DND-41 (cell line): ENCODE results near the gene GRAMD2A.
A peak's percentile ranks its signal among the peaks of the same experiment; 100 is the strongest.

Experiments used
- ATAC-seq: fragments of 200-7000 bp; cut with Tn5 transposase; 3 replicates; pipeline ENCODE4 v1.9.1; 2021; ENCODE audit warnings: low read depth; ENCODE audit not compliant: insufficient read depth
- DNase-seq: peaks from one replicate; pipeline ENCODE4 v3.0.0-alpha.2; 2020
- H2AFZ ChIP-seq: 2 replicates; pipeline ENCODE4 v1.6.0; 2012; ENCODE audit warnings: low read depth, low read length
- H3K27ac ChIP-seq: 2 replicates; pipeline ENCODE4 v1.5.1; 2012; ENCODE audit warnings: low read length, inconsistent platforms
- H3K27me3 ChIP-seq: fragments of 200-600 bp; sonication (generic); 2 replicates; pipeline ENCODE4 v1.6.0; 2012; ENCODE audit warnings: low read length, mild to moderate bottlenecking, inconsistent platforms; ENCODE audit not compliant: insufficient read depth, poor library complexity
- H3K36me3 ChIP-seq: 2 replicates; pipeline ENCODE4 v1.5.1; 2012; ENCODE audit warnings: low read length, inconsistent platforms; ENCODE audit not compliant: insufficient read depth
- H3K4me1 ChIP-seq: 2 replicates; pipeline ENCODE4 v1.5.1; 2012; ENCODE audit warnings: mild to moderate bottlenecking, low read length; ENCODE audit not compliant: insufficient read depth
- H3K4me2 ChIP-seq: 2 replicates; pipeline ENCODE4 v1.6.0; 2012; ENCODE audit warnings: mild to moderate bottlenecking, moderate library complexity, low read length, inconsistent platforms; ENCODE audit not compliant: insufficient read depth
- H3K4me3 ChIP-seq, 2 experiments: fragments of 200-600 bp in 1 of 2; shearing (Covaris generic) in 1 of 2; 2 replicates each; pipeline ENCODE4 v1.5.1; 2012 to 2016; ENCODE audit warnings: inconsistent platforms in 2 of 2, low read length in 2 of 2, mild to moderate bottlenecking in 2 of 2, low read depth in 1 of 2, moderate library complexity in 1 of 2
- H3K79me2 ChIP-seq: 2 replicates; pipeline ENCODE4 v1.6.0; 2012; ENCODE audit warnings: low read length, inconsistent platforms; ENCODE audit not compliant: insufficient read depth
- H3K9ac ChIP-seq: 2 replicates; pipeline ENCODE4 v1.6.0; 2012; ENCODE audit warnings: low read depth, mild to moderate bottlenecking, inconsistent platforms, low read length, moderate library complexity
- H3K9me3 ChIP-seq: 2 replicates; pipeline ENCODE4 v1.5.1; 2012; ENCODE audit warnings: low read length, moderate library complexity, mild to moderate bottlenecking, inconsistent platforms; ENCODE audit not compliant: insufficient read depth, severe bottlenecking
- H4K20me1 ChIP-seq: 2 replicates; pipeline ENCODE4 v1.6.0; 2012; ENCODE audit warnings: low read length; ENCODE audit not compliant: insufficient read depth
- EZH2 ChIP-seq: IDR thresholded peaks from 3 replicates; pipeline ENCODE4 v1.6.1; 2012; ENCODE audit warnings: borderline replicate concordance, low read depth, mild to moderate bottlenecking, moderate library complexity, low read length, inconsistent platforms; ENCODE audit not compliant: severe bottlenecking
- TF ChIP-seq, protein P1 (sequence below): IDR thresholded peaks from 2 replicates; pipeline ENCODE4 v1.5.1; 2012; ENCODE audit warnings: borderline replicate concordance, low read length, moderate library complexity, mild to moderate bottlenecking; ENCODE audit not compliant: poor library complexity, severe bottlenecking; ENCODE audit errors: extremely low read depth

GRAMD2A gene

DNA sequence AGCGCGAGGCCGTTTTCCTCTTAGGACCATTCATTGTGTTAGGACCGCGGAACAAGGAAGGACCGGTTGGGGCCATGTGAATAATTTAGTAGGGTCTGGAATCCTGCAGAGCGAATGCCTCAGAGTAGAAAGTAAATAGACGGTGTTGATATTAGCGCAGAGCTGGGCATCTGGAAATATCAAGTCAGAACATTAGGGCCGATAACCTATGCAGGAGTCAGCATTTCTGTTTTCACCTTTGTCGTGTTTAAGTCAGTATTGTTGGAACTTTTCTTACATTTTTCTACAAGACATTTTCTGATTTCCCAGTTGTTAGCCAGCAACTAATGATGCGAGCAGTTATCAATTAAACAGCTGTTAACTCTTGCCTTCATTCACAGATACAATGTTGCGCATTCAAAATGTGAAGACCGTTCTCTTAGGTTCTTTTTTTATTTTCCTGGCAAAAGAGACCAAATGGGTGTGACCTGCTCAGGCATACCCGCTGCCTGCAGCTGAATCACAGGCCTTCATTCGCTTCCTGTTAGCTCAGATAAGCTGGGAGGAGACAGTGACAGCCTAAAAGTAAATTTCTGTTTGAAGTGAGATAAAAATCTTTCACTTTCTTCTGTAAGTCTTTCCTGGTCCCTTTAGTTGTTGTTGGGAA is 34.4 kb upstream of the GRAMD2A start:
- no peaks in the 10 kb centered on the region for H3K27me3 ChIP-seq
- ATAC-seq (peak; percentile 47), DNase-seq (peak; percentile 68)
- H3K9ac ChIP-seq: peak overlapping the region; percentile 91
- H3K79me2 ChIP-seq: peaks cover 40% of the 10 kb centered on the region
- peaks cover 54% of the 10 kb centered on the region for H3K4me1 ChIP-seq
- H4K20me1 ChIP-seq: peaks cover 28% of the 10 kb centered on the region
- peak overlapping the region; percentile 97 for H3K27ac ChIP-seq
- TF ChIP-seq EZH2: no peak
- TF ChIP-seq, protein P1, sequence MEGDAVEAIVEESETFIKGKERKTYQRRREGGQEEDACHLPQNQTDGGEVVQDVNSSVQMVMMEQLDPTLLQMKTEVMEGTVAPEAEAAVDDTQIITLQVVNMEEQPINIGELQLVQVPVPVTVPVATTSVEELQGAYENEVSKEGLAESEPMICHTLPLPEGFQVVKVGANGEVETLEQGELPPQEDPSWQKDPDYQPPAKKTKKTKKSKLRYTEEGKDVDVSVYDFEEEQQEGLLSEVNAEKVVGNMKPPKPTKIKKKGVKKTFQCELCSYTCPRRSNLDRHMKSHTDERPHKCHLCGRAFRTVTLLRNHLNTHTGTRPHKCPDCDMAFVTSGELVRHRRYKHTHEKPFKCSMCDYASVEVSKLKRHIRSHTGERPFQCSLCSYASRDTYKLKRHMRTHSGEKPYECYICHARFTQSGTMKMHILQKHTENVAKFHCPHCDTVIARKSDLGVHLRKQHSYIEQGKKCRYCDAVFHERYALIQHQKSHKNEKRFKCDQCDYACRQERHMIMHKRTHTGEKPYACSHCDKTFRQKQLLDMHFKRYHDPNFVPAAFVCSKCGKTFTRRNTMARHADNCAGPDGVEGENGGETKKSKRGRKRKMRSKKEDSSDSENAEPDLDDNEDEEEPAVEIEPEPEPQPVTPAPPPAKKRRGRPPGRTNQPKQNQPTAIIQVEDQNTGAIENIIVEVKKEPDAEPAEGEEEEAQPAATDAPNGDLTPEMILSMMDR: no peak
- no peaks in the 10 kb centered on the region for H3K9me3 ChIP-seq
- H2AFZ ChIP-seq: peak overlapping the region; percentile 74
- peak overlapping the region; percentile 89 to 99; a peak in 3 of 4 replicates for H3K4me3 ChIP-seq
- peak overlapping the region; percentile 98 for H3K4me2 ChIP-seq
- H3K36me3 ChIP-seq: peaks cover 20% of the 10 kb centered on the region; the same call in 1 of the 2 replicates

DNA sequence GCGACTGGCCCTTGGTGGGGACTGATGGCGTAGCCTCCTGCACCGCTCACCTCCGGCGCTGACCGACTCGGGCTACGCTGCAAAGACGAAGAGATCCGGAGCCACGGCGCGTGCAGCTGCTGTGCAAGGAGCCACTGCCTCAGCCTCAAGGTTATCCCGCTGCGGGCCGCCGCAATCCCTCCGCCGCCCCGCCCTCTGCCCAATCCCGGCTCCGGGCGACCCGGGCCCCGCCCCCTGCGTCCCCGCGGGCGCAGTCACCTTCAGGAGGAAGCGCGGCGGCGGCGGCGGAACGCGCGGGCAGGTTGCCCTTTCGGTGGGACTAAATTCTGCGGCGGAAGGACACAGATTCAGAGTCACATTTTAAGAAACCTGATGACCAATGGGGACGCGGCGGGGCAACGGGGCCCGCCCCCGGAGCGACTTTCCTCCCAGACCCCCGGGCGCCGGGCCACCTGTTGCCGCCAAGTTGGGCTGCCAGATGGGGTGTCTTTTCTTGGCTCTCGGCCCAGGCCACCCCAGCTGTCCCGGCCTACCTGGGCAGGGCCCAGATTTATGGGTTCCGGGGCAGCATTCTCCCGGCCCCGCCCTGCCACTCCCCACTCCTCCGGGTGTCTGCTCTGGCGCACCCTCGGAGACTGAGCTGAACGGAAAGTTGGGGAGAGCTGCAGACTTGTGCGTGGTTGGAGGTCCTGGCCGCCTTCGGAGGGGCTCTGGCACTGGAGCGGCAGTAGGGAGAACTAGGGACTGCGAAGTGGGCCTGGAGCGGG is 33.7 kb upstream of the GRAMD2A start, which contains the start of gene PKM:
PKM (minus strand) TSS at position 125 of the 767 bp plus-strand sequence. CDS start 12,093 bp downstream, outside the sequence.
- H3K9ac ChIP-seq: peak within 1 kb of the TSS; percentile 91
- peak within 1 kb of the TSS; percentile 89 to 99 for H3K4me3 ChIP-seq
- peak within 1 kb of the TSS; percentile 84 for H2AFZ ChIP-seq
- H3K9me3 ChIP-seq: no peaks in the 10 kb centered on the region
- DNase-seq: peak; percentile 95
- ATAC-seq: peak; percentile 64
- H3K4me1 ChIP-seq: peaks cover 54% of the 10 kb centered on the region
- peaks cover 20% of the 10 kb centered on the region for H3K36me3 ChIP-seq
- TF ChIP-seq, protein P1: no peak
- TF ChIP-seq EZH2: no peak
- H3K27ac ChIP-seq: peak within 1 kb of the TSS; percentile 97
- H3K27me3 ChIP-seq: no peaks in the 10 kb centered on the region
- peak within 1 kb of the TSS; percentile 98 for H3K4me2 ChIP-seq
- peaks cover 47% of the 10 kb centered on the region for H3K79me2 ChIP-seq
- peaks cover 33% of the 10 kb centered on the region for H4K20me1 ChIP-seq

DNA sequence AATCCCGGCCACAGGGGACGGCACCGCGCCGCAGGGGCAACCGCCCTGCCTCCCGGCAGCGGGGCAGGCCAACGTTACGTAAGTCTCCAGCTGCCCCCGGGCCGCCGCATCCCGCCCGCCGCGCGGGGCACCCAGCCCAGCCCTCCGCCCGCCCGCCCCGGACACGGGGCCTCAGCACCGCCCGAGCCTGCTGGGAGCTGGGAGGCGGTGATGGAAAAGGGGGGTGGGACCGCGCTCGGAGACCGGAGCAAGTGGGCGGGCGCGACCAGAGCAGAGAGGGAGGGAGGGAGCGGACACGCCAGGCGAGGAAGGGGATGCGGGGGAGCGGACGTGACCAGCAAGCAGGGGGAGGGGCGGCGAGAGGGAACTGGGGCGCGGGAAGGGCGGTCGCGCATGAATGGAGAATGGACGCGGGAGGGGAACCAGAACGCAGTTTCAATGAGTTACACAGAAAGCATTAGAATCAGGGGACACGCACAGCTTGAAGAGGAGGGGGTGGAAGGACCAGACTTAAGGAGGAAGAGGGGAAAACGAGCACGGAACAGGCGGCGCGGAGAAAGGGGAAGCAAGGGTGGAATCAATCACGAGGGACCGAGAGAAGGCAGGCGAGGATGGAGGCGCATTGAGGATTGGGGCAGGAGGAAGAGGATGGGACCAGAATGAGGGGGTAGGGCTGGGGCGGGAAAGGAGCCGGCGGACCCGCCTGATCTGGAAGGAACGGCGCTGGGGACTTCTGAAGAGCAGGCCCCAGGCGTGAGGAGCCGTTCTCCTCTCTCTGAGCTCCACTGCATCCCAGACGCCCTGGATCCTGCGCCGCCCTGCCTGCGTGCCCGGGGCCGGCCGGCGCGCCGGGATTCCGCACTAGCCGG is 32.8 kb upstream of the GRAMD2A start:
- Histone ChIP-seq H2AFZ (peak overlapping the region; percentile 84), H3K79me2 (peaks cover 55% of the 10 kb centered on the region), H3K9ac (peak overlapping the region; percentile 91), H3K4me2 (peak overlapping the region; percentile 98), H3K27me3 (no peaks in the 10 kb centered on the region), H3K9me3 (no peaks in the 10 kb centered on the region), H4K20me1 (peaks cover 41% of the 10 kb centered on the region), H3K27ac (peak overlapping the region; percentile 97), H3K36me3 (peaks cover 27% of the 10 kb centered on the region), H3K4me1 (peaks cover 59% of the 10 kb centered on the region), H3K4me3 (peak overlapping the region; percentile 89 to 99)
- peak; percentile 80 for DNase-seq
- TF ChIP-seq, protein P1: no peak
- TF ChIP-seq EZH2: no peak
- peak; percentile 23 for ATAC-seq
